Endodermal cell (in vitro differentiated cells): ENCODE measurements around the gene MISP3. TPM values are rescaled to one million over a fixed set of nuclear protein-coding genes. Genes with fewer than 3 reads are reported as not detected.
A peak's percentile ranks its signal among the peaks of the same experiment; 100 is the strongest.

ENCODE experiments used
- DNase-seq: peaks from one replicate; pipeline ENCODE4 v3.0.0-alpha.2; 2017
- H3K27ac ChIP-seq: 2 replicates; pipeline ENCODE4 v1.5.1; 2013; ENCODE audit warnings: mild to moderate bottlenecking, low read depth, low read length, moderate library complexity
- H3K27me3 ChIP-seq: 2 replicates; pipeline ENCODE4 v1.6.1; 2013; ENCODE audit warnings: mild to moderate bottlenecking, low read length, moderate library complexity; ENCODE audit not compliant: insufficient read depth, control insufficient read depth, poor library complexity, severe bottlenecking
- H3K36me3 ChIP-seq: 2 replicates; pipeline ENCODE4 v1.7.0; 2013; ENCODE audit warnings: mild to moderate bottlenecking, low read length, moderate library complexity; ENCODE audit not compliant: control insufficient read depth, insufficient read depth
- H3K4me1 ChIP-seq: one replicate; pipeline ENCODE4 v1.7.0; 2013; ENCODE audit warnings: low read length; ENCODE audit not compliant: control insufficient read depth, insufficient read depth
- H3K4me3 ChIP-seq: 2 replicates; pipeline ENCODE4 v1.5.1; 2013; ENCODE audit warnings: mild to moderate bottlenecking, low read length, moderate library complexity
- H3K9ac ChIP-seq: 2 replicates; pipeline ENCODE4 v1.6.1; 2013; ENCODE audit warnings: mild to moderate bottlenecking, low read length, moderate library complexity; ENCODE audit not compliant: poor library complexity, severe bottlenecking; ENCODE audit errors: extremely low read depth
- H3K9me3 ChIP-seq: 2 replicates; pipeline ENCODE4 v1.6.1; 2013; ENCODE audit warnings: mild to moderate bottlenecking, low read length, moderate library complexity; ENCODE audit not compliant: control insufficient read depth
- H3K27ac Mint-ChIP-seq: 2 replicates; pipeline ENCODE4 v1.8.0; 2020; ENCODE audit warnings: mixed read lengths
- H3K27me3 Mint-ChIP-seq: 2 replicates; pipeline ENCODE4 v1.8.0; 2021; ENCODE audit warnings: mild to moderate bottlenecking, mixed read lengths; ENCODE audit not compliant: insufficient read depth
- H3K36me3 Mint-ChIP-seq: 2 replicates; pipeline ENCODE4 v1.8.0; 2020; ENCODE audit warnings: low read depth, mixed read lengths
- H3K4me1 Mint-ChIP-seq: 2 replicates; pipeline ENCODE4 v1.8.0; 2020; ENCODE audit warnings: mixed read lengths
- H3K4me3 Mint-ChIP-seq: 2 replicates; pipeline ENCODE4 v1.8.0; 2020; ENCODE audit warnings: mild to moderate bottlenecking, moderate library complexity, mixed read lengths
- H3K9me3 Mint-ChIP-seq: 2 replicates; pipeline ENCODE4 v1.8.0; 2020; ENCODE audit warnings: mild to moderate bottlenecking, mixed read lengths
- CTCF ChIP-seq: fragments of 200-600 bp; sonication (generic); conservative IDR thresholded peaks from 2 replicates; pipeline ENCODE4 v1.5.0; 2021; ENCODE audit warnings: antibody characterized with exemption, mild to moderate bottlenecking
- WGBS, 2 experiments: methylation state at CpG; one replicate each; pipeline versions ENCODE4 v1.1.5 to v1.1.7; 2013; ENCODE audit warnings: missing lambda C conversion rate in 2 of 2, mixed read lengths in 1 of 2; ENCODE audit not compliant: insufficient coverage in 1 of 2, insufficient read length in 1 of 2; 5-methylcytosine and 5-hydroxymethylcytosine counted together
- total RNA-seq, 2 donors: library from RNA; stranded (reverse); fragmentation: NEBNext Ultra II Directional in 1 of 2; extraction: Animal tissue kit (Norgen Biotek cat#: 25700) in 1 of 2; gene quantifications; 2 replicates in 1 of 2; 3 replicates in 1 of 2; pipeline ENCODE4 v1.2.1, GENCODE V29; 2021

The MISP3 gene
- total RNA-seq, 2 donors from 2014 or later, result 0.73 to 1.4 TPM

- Mint-ChIP-seq H3K36me3 (no peaks in the 10 kb centered on the region), H3K27me3 (peaks cover 59% of the 10 kb centered on the region), H3K4me1 (peaks cover 1% of the 10 kb centered on the region), H3K27ac (no peak overlapping the region), H3K4me3 (peak overlapping the region; percentile 71), H3K9me3 (no peaks in the 10 kb centered on the region)
- Histone ChIP-seq H3K9me3 (no peaks in the 10 kb centered on the region), H3K27ac (no peak overlapping the region), H3K4me3 (peak overlapping the region; percentile 87), H3K4me1 (no peaks in the 10 kb centered on the region), H3K27me3 (peaks cover 42% of the 10 kb centered on the region), H3K9ac (peak overlapping the region; percentile 6), H3K36me3 (no peaks in the 10 kb centered on the region)
- DNase-seq, result peak; percentile 87
- peak; percentile 64 for TF ChIP-seq CTCF
- 0% methylated on average over 41 to 106 of the region's 106 CpGs for WGBS, 2 experiments
Measured at GRCh38 chr19:14073261-14073924, 807 bp downstream of the MISP3 start.

- H3K27me3 Mint-ChIP-seq, result peaks cover 61% of the 10 kb centered on the region
- no peak for TF ChIP-seq CTCF
Measured at GRCh38 chr19:14073925-14074838, 1.6 kb downstream of the MISP3 start.

GRCh38 chr19:14078411-14078810 lies 5.8 kb downstream of the MISP3 start:
- no peaks in the 10 kb centered on the region for H3K9me3 Mint-ChIP-seq
- no peak overlapping the region for H3K27ac Mint-ChIP-seq
- Histone ChIP-seq H3K27me3 (peaks cover 25% of the 10 kb centered on the region), H3K36me3 (no peaks in the 10 kb centered on the region), H3K9ac (no peak overlapping the region), H3K4me1 (no peaks in the 10 kb centered on the region), H3K9me3 (no peaks in the 10 kb centered on the region), H3K4me3 (no peak overlapping the region), H3K27ac (no peak overlapping the region)
- no peak for DNase-seq
- H3K27me3 Mint-ChIP-seq, result peaks cover 47% of the 10 kb centered on the region
- H3K4me3 Mint-ChIP-seq, result no peak overlapping the region
- no peaks in the 10 kb centered on the region for H3K36me3 Mint-ChIP-seq
- TF ChIP-seq CTCF, result no peak
- 100% methylated on average over 2 of the region's 2 CpGs; no CpG with 5 or more reads in 1 of the 2 experiments for WGBS, 2 experiments
- peaks cover 1% of the 10 kb centered on the region for H3K4me1 Mint-ChIP-seq

More at GRCh38 chr19:14073925-14074838, 1.6 kb downstream of the MISP3 start:
- 15 to 18% methylated on average over 28 to 44 of the region's 44 CpGs for WGBS, 2 experiments
- no peaks in the 10 kb centered on the region for H3K9me3 Mint-ChIP-seq
- no peaks in the 10 kb centered on the region for H3K9me3 ChIP-seq
- no peaks in the 10 kb centered on the region for H3K36me3 ChIP-seq
- peak overlapping the region; percentile 71 for H3K4me3 Mint-ChIP-seq
- H3K4me1 ChIP-seq, result no peaks in the 10 kb centered on the region
- H3K4me3 ChIP-seq, result peak overlapping the region; percentile 87
- peaks cover 1% of the 10 kb centered on the region for H3K4me1 Mint-ChIP-seq
- DNase-seq, result no peak
- peaks cover 42% of the 10 kb centered on the region for H3K27me3 ChIP-seq
- H3K27ac Mint-ChIP-seq, result peak overlapping the region; percentile 74
- H3K9ac ChIP-seq, result peak overlapping the region; percentile 6
- no peaks in the 10 kb centered on the region for H3K36me3 Mint-ChIP-seq
- no peak overlapping the region for H3K27ac ChIP-seq
